ENCODE data around the gene XRCC3. TPM values are rescaled to one million over a fixed set of nuclear protein-coding genes. Genes with fewer than 3 reads are reported as not detected.
A peak's percentile ranks its signal among the peaks of the same experiment; 100 is the strongest.

Gene XRCC3
- total and polyA plus RNA-seq, 2 of the 8 experiments (the other 6 are each of a cell fraction or from before 2014, with no cell fraction given), result 36.9 to 41.8 TPM

- Histone ChIP-seq H3K4me1 (replicated peaks in 1 of 4; ENCODE audit: control insufficient read depth in 3 of 4, insufficient read depth in 4 of 4, low read length in 3 of 4) (no peaks in the 10 kb centered on the region; a peak in 1 of 7 replicates), H2BK15ac (ENCODE audit: low read length) (no peak overlapping the region), H4K5ac (ENCODE audit: insufficient read length, low read depth, low read length) (no peak overlapping the region), H3K4me3 (ENCODE audit: extremely low read depth in 1 of 4, insufficient read depth in 2 of 4, low read depth in 3 of 4, low read length in 4 of 4) (no peak overlapping the region), H3K18ac (ENCODE audit: extremely low read depth, low read length) (no peak overlapping the region), H4K20me1 (replicated peaks in 1 of 2; ENCODE audit: control insufficient read depth in 1 of 2, insufficient read depth in 2 of 2, low read length in 2 of 2) (peaks cover 4 to 22% of the 10 kb centered on the region in 2 experiments), H2BK120ac (replicated peaks; ENCODE audit: low read depth, low read length) (no peak overlapping the region), H3K23ac (ENCODE audit: insufficient read length) (no peak overlapping the region), H2BK12ac (ENCODE audit: low read depth, low read length) (no peak overlapping the region), H3K27me3 (replicated peaks in 1 of 4; ENCODE audit: control insufficient read depth in 3 of 4, extremely low read depth in 1 of 4, insufficient read depth in 3 of 4, low read length in 3 of 4) (no peaks in the 10 kb centered on the region), H2AFZ (ENCODE audit: low read length) (no peak overlapping the region), H3K23me2 (ENCODE audit: low read depth, low read length) (no peaks in the 10 kb centered on the region), H2AK5ac (ENCODE audit: low read depth, low read length) (no peak overlapping the region), H3K79me1 (ENCODE audit: low read depth, low read length) (peaks cover 13% of the 10 kb centered on the region; the same call in 1 of the 2 replicates), H3K14ac (ENCODE audit: insufficient read length) (no peak overlapping the region), H4K8ac (ENCODE audit: extremely low read depth, insufficient read depth, low read length) (no peak overlapping the region), H3K27ac (ENCODE audit: low read depth, low read length) (no peak overlapping the region), H4K91ac (replicated peaks; ENCODE audit: insufficient read length, low read length) (no peak overlapping the region), H3K4me2 (ENCODE audit: insufficient read depth in 1 of 2, low read depth in 2 of 2, low read length in 2 of 2) (no peak overlapping the region), H3K9ac (replicated peaks in 1 of 4; ENCODE audit: extremely low read depth in 1 of 4, low read depth in 3 of 4, low read length in 3 of 4) (no peak overlapping the region), H3K79me2 (ENCODE audit: control insufficient read depth in 1 of 2, insufficient read depth in 2 of 2, low read length in 2 of 2) (peaks cover 3 to 47% of the 10 kb centered on the region in 2 experiments; a peak in 3 of 4 replicates), H3K9me3 (ENCODE audit: insufficient read depth in 2 of 2, low read depth in 1 of 2, low read length in 1 of 2) (no peaks in the 10 kb centered on the region), H3K56ac (replicated peaks; ENCODE audit: insufficient read length, low read depth, low read length) (no peak overlapping the region), H2BK20ac (ENCODE audit: low read length) (no peak overlapping the region), H3K4ac (replicated peaks; ENCODE audit: insufficient read length, low read depth, low read length) (no peak overlapping the region), H2BK5ac (ENCODE audit: low read depth, low read length) (no peak overlapping the region), H3K36me3 (ENCODE audit: control insufficient read depth in 2 of 4, insufficient read depth in 4 of 4, low read length in 3 of 4) (peaks cover 8 to 27% (median 17%) of the 10 kb centered on the region in 4 experiments)
- TF ChIP-seq, protein P1, sequence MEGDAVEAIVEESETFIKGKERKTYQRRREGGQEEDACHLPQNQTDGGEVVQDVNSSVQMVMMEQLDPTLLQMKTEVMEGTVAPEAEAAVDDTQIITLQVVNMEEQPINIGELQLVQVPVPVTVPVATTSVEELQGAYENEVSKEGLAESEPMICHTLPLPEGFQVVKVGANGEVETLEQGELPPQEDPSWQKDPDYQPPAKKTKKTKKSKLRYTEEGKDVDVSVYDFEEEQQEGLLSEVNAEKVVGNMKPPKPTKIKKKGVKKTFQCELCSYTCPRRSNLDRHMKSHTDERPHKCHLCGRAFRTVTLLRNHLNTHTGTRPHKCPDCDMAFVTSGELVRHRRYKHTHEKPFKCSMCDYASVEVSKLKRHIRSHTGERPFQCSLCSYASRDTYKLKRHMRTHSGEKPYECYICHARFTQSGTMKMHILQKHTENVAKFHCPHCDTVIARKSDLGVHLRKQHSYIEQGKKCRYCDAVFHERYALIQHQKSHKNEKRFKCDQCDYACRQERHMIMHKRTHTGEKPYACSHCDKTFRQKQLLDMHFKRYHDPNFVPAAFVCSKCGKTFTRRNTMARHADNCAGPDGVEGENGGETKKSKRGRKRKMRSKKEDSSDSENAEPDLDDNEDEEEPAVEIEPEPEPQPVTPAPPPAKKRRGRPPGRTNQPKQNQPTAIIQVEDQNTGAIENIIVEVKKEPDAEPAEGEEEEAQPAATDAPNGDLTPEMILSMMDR (IDR thresholded peaks at IDR 0.05; ENCODE audit: control extremely low read depth in 1 of 3, insufficient read depth in 1 of 3, low read depth in 1 of 3, low read length in 3 of 3), result peak in 2 of 3 experiments; percentile 27 to 33; a peak in 2 of 4 replicates
- 0 out of 4 replicates have a peak, but pooled peaks have one; percentile 1 to 18 for TF ChIP-seq RAD21 (IDR thresholded peaks at IDR 0.05 in 1 of 2, conservative IDR thresholded peaks at IDR 0.05 in 1 of 2; ENCODE audit: low read depth in 2 of 2, low read length in 2 of 2)
- TF ChIP-seq TBP (IDR thresholded peaks at IDR 0.05; ENCODE audit: low read depth, low read length), result no peak
- no peak for TF ChIP-seq NRF1 (IDR thresholded peaks at IDR 0.05; ENCODE audit: low read depth, low read length)
- 91% methylated on average over 7 of the region's 7 CpGs; no CpG with 5 or more reads in 1 of the 2 experiments for WGBS, 2 experiments (ENCODE audit: extremely low coverage in 1 of 2, insufficient coverage in 1 of 2, insufficient read length in 1 of 2, insufficient replicate concordance in 2 of 2, low coverage in 1 of 2, low lambda C conversion rate in 2 of 2, missing lambda C conversion rate in 1 of 2)
- POLR2A ChIA-PET (ENCODE audit: partially characterized antibody), result interaction anchor here (1.4 kb wide), 1 partner anchor 61 kb away, joined by 3 read pairs; no protein-coding TSS in a partner anchor
- DNase-seq (ENCODE audit: low read depth in 1 of 2, low spot score in 2 of 2), result no peak
- FAIRE-seq, result no peak
- CTCF ChIA-PET (ENCODE audit: partially characterized antibody), result interaction anchor here (0.6 to 1.3 kb wide), 6 partner anchors 11 to 147 kb away, joined by 3 to 4 read pairs (median 3); no protein-coding TSS in a partner anchor
These were observed 63.7 kb downstream of the XRCC3 start for GRCh38 chr14:103651585-103651984.

All from H1 (cell line).